Lung (tissue), 12 donors: ENCODE data around the gene TUB. TPM values are rescaled to one million over a fixed set of nuclear protein-coding genes. Genes with fewer than 3 reads are reported as not detected.

Experiments used
- ATAC-seq: fragments of 200-7000 bp; cut with Tn5 transposase; one replicate; pipeline ENCODE4 v1.9.1; 2020; ENCODE audit warnings: moderate number of reproducible peaks; ENCODE audit not compliant: insufficient read depth, low FRiP score
- DNase-seq, 3 donors: peaks; one replicate each; pipeline ENCODE4 v3.0.0-alpha.2; 2013 to 2017
- H3K27ac ChIP-seq, 2 donors: one replicate each; pipeline ENCODE4 v1.5.1; 2013; ENCODE audit warnings: mild to moderate bottlenecking in 2 of 2, moderate library complexity in 2 of 2, control low read depth in 1 of 2, inconsistent platforms in 1 of 2, low read depth in 1 of 2, low read length in 1 of 2
- H3K27me3 ChIP-seq, 3 donors: one replicate each; pipeline ENCODE4 v1.5.1; 2013; ENCODE audit warnings: low read length in 2 of 3; ENCODE audit not compliant: control insufficient read depth in 3 of 3, insufficient read depth in 3 of 3
- H3K36me3 ChIP-seq, 4 donors: one replicate each; pipeline ENCODE4 v1.5.1; 2013; ENCODE audit warnings: low read length in 4 of 4, mild to moderate bottlenecking in 1 of 4, moderate library complexity in 1 of 4; ENCODE audit not compliant: control insufficient read depth in 4 of 4, insufficient read depth in 4 of 4
- H3K4me1 ChIP-seq, 5 donors: one replicate each; pipeline ENCODE4 v1.5.1; 2013; ENCODE audit warnings: low read length in 5 of 5, mild to moderate bottlenecking in 2 of 5, moderate library complexity in 1 of 5; ENCODE audit not compliant: control insufficient read depth in 5 of 5, insufficient read depth in 5 of 5
- H3K4me3 ChIP-seq: one replicate; pipeline ENCODE4 v1.5.1; 2013; ENCODE audit warnings: mild to moderate bottlenecking, control low read depth, moderate library complexity
- H3K9ac ChIP-seq, 2 donors: one replicate each; pipeline ENCODE4 v1.5.1; 2013; ENCODE audit warnings: low read length in 2 of 2, control low read depth in 1 of 2; ENCODE audit not compliant: insufficient read depth in 1 of 2
- H3K9me3 ChIP-seq, 4 donors: one replicate each; pipeline ENCODE4 v1.5.1; 2013; ENCODE audit warnings: low read length in 3 of 4, mild to moderate bottlenecking in 1 of 4, moderate library complexity in 1 of 4; ENCODE audit not compliant: control insufficient read depth in 4 of 4, insufficient read depth in 3 of 4
- CTCF ChIP-seq: IDR thresholded peaks from 2 replicates; pipeline ENCODE4 v1.5.1; 2012; ENCODE audit warnings: mild to moderate bottlenecking; ENCODE audit errors: control extremely low read depth, extremely low read depth
- WGBS, 2 donors: extraction: QIAGEN DNeasy Blood & Tissue Kit; methylation state at CpG; one replicate each; pipeline ENCODE4 v1.1.7; 2013; 5-methylcytosine and 5-hydroxymethylcytosine counted together
- polyA plus RNA-seq, 2 donors: library from polyadenylated mRNA; stranded (reverse); fragments of 200-250 nt; gene quantifications; one replicate each; pipeline ENCODE4 v1.2.1, GENCODE V29; 2013
- total RNA-seq, 2 donors: library from RNA; depleted of rRNA in 1 of 2; stranded (reverse); fragments of >200 nt in 1 of 2; gene quantifications; one replicate each; pipeline ENCODE4 v1.2.1, GENCODE V29; 2014 to 2021
- donor health status: control.
- donor health status: control.
- donor health status: Bipolar disorder and iron deficiency.
- donor health status: healthy.
- donor health status: DM: yes; HTN: yes; CAD: no.

Gene TUB
- total and polyA plus RNA-seq, 4 donors = 0.96 to 23.5 (median 5.1) TPM

GRCh38 chr11:8081591-8082250, 710 bp downstream of the TUB start:
- H3K9me3 ChIP-seq = no peaks in the 10 kb centered on the region
- peak; percentile 31 to 50 (median 40) for DNase-seq
- H3K27me3 ChIP-seq = peaks cover 0 to 4% (median 0%) of the 10 kb centered on the region in 3 donors
- peaks cover 4 to 46% (median 13%) of the 10 kb centered on the region in 5 donors for H3K4me1 ChIP-seq
- no peak overlapping the region for H3K27ac ChIP-seq
- ATAC-seq = no peak
- H3K4me3 ChIP-seq = peak overlapping the region; percentile 30
- no peak for TF ChIP-seq CTCF
- H3K36me3 ChIP-seq = no peaks in the 10 kb centered on the region
- WGBS, 2 donors = 30 to 43% methylated on average over 23 to 24 of the region's 24 CpGs
- H3K9ac ChIP-seq = no peak overlapping the region

- WGBS, 2 donors = 82 to 88% methylated on average over 15 of the region's 15 CpGs
- Histone ChIP-seq H3K27ac (no peak overlapping the region), H3K36me3 (no peaks in the 10 kb centered on the region), H3K4me1 (peaks cover 4 to 54% (median 21%) of the 10 kb centered on the region in 5 donors), H3K9me3 (no peaks in the 10 kb centered on the region), H3K9ac (no peak overlapping the region), H3K4me3 (no peak overlapping the region), H3K27me3 (peaks cover 0 to 4% (median 0%) of the 10 kb centered on the region in 3 donors)
- no peak for TF ChIP-seq CTCF
- peak; percentile 30 to 82 (median 66) for DNase-seq
- ATAC-seq = no peak
Measured at GRCh38 chr11:8082391-8083087, 1.5 kb downstream of the TUB start.

GRCh38 chr11:8083088-8083395, 2.0 kb downstream of the TUB start:
- TF ChIP-seq CTCF = no peak
- no peak overlapping the region for H3K27ac ChIP-seq
- peaks cover 4 to 58% (median 21%) of the 10 kb centered on the region in 5 donors for H3K4me1 ChIP-seq
- H3K9me3 ChIP-seq = no peaks in the 10 kb centered on the region
- H3K9ac ChIP-seq = no peak overlapping the region
- H3K27me3 ChIP-seq = peaks cover 0 to 4% (median 0%) of the 10 kb centered on the region in 3 donors
- 81 to 84% methylated on average over 9 of the region's 9 CpGs for WGBS, 2 donors
- H3K4me3 ChIP-seq = no peak overlapping the region
- DNase-seq (no peak), ATAC-seq (no peak)
- no peaks in the 10 kb centered on the region for H3K36me3 ChIP-seq
